Measurements from ENCODE around the gene PHACTR3. TPM values are rescaled to one million over a fixed set of nuclear protein-coding genes. Genes with fewer than 3 reads are reported as not detected.

The PHACTR3 gene
- total and polyA plus RNA-seq, 2 of the 8 experiments (the other 6 are each of a cell fraction or from before 2014, with no cell fraction given): 0.05 to 0.13 TPM

- H2BK120ac ChIP-seq (replicated peaks; ENCODE audit: low read depth, low read length): no peak overlapping the region
- WGBS, 2 experiments (ENCODE audit: extremely low coverage in 1 of 2, insufficient coverage in 1 of 2, insufficient read length in 1 of 2, insufficient replicate concordance in 2 of 2, low coverage in 1 of 2, low lambda C conversion rate in 2 of 2, missing lambda C conversion rate in 1 of 2): 78% methylated on average over 17 of the region's 21 CpGs; no CpG with 5 or more reads in 1 of the 2 experiments
- H4K20me1 ChIP-seq (replicated peaks in 1 of 2; ENCODE audit: control insufficient read depth in 1 of 2, insufficient read depth in 2 of 2, low read length in 2 of 2): no peaks in the 10 kb centered on the region
- no peak overlapping the region for H3K56ac ChIP-seq (replicated peaks; ENCODE audit: insufficient read length, low read depth, low read length)
- ChIA-PET POLR2A (ENCODE audit: partially characterized antibody) (no interaction called here), CTCF (ENCODE audit: partially characterized antibody) (interaction anchor here (0.8 kb wide), 1 partner anchor 991 kb away, joined by 5 read pairs; no protein-coding TSS in a partner anchor)
- H2AFZ ChIP-seq (ENCODE audit: low read length): no peak overlapping the region
- H3K9me3 ChIP-seq (ENCODE audit: insufficient read depth in 2 of 2, low read depth in 1 of 2, low read length in 1 of 2): peaks cover 88 to 92% of the 10 kb centered on the region in 2 experiments
- FAIRE-seq: no peak
- H3K4me3 ChIP-seq (ENCODE audit: extremely low read depth in 1 of 4, insufficient read depth in 2 of 4, low read depth in 3 of 4, low read length in 4 of 4): no peak overlapping the region
- H3K9ac ChIP-seq (replicated peaks in 1 of 4; ENCODE audit: extremely low read depth in 1 of 4, low read depth in 3 of 4, low read length in 3 of 4): no peak overlapping the region
- no peak overlapping the region for H2AK5ac ChIP-seq (ENCODE audit: low read depth, low read length)
- H4K5ac ChIP-seq (ENCODE audit: insufficient read length, low read depth, low read length): no peak overlapping the region
- H4K8ac ChIP-seq (ENCODE audit: extremely low read depth, insufficient read depth, low read length): no peak overlapping the region
- H3K79me1 ChIP-seq (ENCODE audit: low read depth, low read length): no peaks in the 10 kb centered on the region
- no peak overlapping the region for H3K27ac ChIP-seq (ENCODE audit: low read depth, low read length)
- H2BK20ac ChIP-seq (ENCODE audit: low read length): no peak overlapping the region
- peak in 1 of 2 experiments; percentile 40 for DNase-seq (ENCODE audit: low read depth in 1 of 2, low spot score in 2 of 2)
- no peak overlapping the region for H2BK5ac ChIP-seq (ENCODE audit: low read depth, low read length)
- no peak overlapping the region for H2BK15ac ChIP-seq (ENCODE audit: low read length)
- H3K23ac ChIP-seq (ENCODE audit: insufficient read length): no peak overlapping the region
- H2BK12ac ChIP-seq (ENCODE audit: low read depth, low read length): no peak overlapping the region
- no peaks in the 10 kb centered on the region for H3K79me2 ChIP-seq (ENCODE audit: control insufficient read depth in 1 of 2, insufficient read depth in 2 of 2, low read length in 2 of 2)
- no peak overlapping the region for H3K4ac ChIP-seq (replicated peaks; ENCODE audit: insufficient read length, low read depth, low read length)
- H3K27me3 ChIP-seq (replicated peaks in 1 of 4; ENCODE audit: control insufficient read depth in 3 of 4, extremely low read depth in 1 of 4, insufficient read depth in 3 of 4, low read length in 3 of 4): peaks cover 0 to 2% (median 0%) of the 10 kb centered on the region in 4 experiments; a peak in 1 of 7 replicates
- no peaks in the 10 kb centered on the region for H3K4me1 ChIP-seq (replicated peaks in 1 of 4; ENCODE audit: control insufficient read depth in 3 of 4, insufficient read depth in 4 of 4, low read length in 3 of 4)
- no peaks in the 10 kb centered on the region for H3K23me2 ChIP-seq (ENCODE audit: low read depth, low read length)
- H3K18ac ChIP-seq (ENCODE audit: extremely low read depth, low read length): no peak overlapping the region
- H3K36me3 ChIP-seq (ENCODE audit: control insufficient read depth in 2 of 4, insufficient read depth in 4 of 4, low read length in 3 of 4): no peaks in the 10 kb centered on the region
- H4K91ac ChIP-seq (replicated peaks; ENCODE audit: insufficient read length, low read length): no peak overlapping the region
- H3K4me2 ChIP-seq (ENCODE audit: insufficient read depth in 1 of 2, low read depth in 2 of 2, low read length in 2 of 2): no peak overlapping the region
- H3K14ac ChIP-seq (ENCODE audit: insufficient read length): no peak overlapping the region
- TF ChIP-seq RFX5 (IDR thresholded peaks at IDR 0.05; ENCODE audit: borderline replicate concordance, low read depth, low read length) (no peak), HDAC6 (IDR thresholded peaks at IDR 0.05; ENCODE audit: low read depth, low read length) (no peak), SIX5 (IDR thresholded peaks at IDR 0.05; ENCODE audit: low read depth, low read length) (no peak), MAFK (IDR thresholded peaks at IDR 0.05; ENCODE audit: low read depth, low read length) (no peak), SRF (IDR thresholded peaks at IDR 0.05; ENCODE audit: low read depth, low read length) (no peak), PHF8 (conservative IDR thresholded peaks at IDR 0.05; ENCODE audit: low read depth, low read length) (no peak), NANOG (IDR thresholded peaks at IDR 0.05; ENCODE audit: insufficient read depth, low read depth, low read length, poor library complexity, severe bottlenecking) (no peak), POLR2AphosphoS5 (IDR thresholded peaks at IDR 0.05; ENCODE audit: low read depth, low read length) (no peak), E2F6 (IDR thresholded peaks at IDR 0.05) (no peak), SIRT6 (IDR thresholded peaks at IDR 0.05; ENCODE audit: low read length) (no peak), KDM5A (IDR thresholded peaks at IDR 0.05; ENCODE audit: low read length) (no peak), RBBP5 (IDR thresholded peaks at IDR 0.05; ENCODE audit: borderline replicate concordance, low read depth, low read length) (no peak)
These were observed 209.9 kb downstream of the PHACTR3 start for GRCh38 chr20:59813948-59814839.
